ENCODE measurements around the gene PLD1. TPM values are rescaled to one million over a fixed set of nuclear protein-coding genes. Genes with fewer than 3 reads are reported as not detected.
A peak's percentile ranks its signal among the peaks of the same experiment; 100 is the strongest.
"Not testable (repeated sequence)": the region's sequence is repeated elsewhere in the genome, so short reads cannot be mapped to it uniquely, and the experiment has no call there.

Gene PLD1
- total RNA-seq, 1 experiment from 2014 or later, result 6.2 TPM

GRCh38 chr3:171672124-171672523 is 138.2 kb downstream of the PLD1 start:
- DNase-seq (ENCODE audit: low read depth), result no peak

- DNase-seq (ENCODE audit: low read depth), result no peak
These were observed 138.6 kb downstream of the PLD1 start for GRCh38 chr3:171671709-171672108.

GRCh38 chr3:171666516-171666915 is 143.8 kb downstream of the PLD1 start:
- no peak for DNase-seq (ENCODE audit: low read depth)

GRCh38 chr3:171663805-171664204 is 146.5 kb downstream of the PLD1 start:
- DNase-seq (ENCODE audit: low read depth), result no peak

GRCh38 chr3:171661484-171661883 is 148.8 kb downstream of the PLD1 start:
- DNase-seq (ENCODE audit: low read depth), result no peak

GRCh38 chr3:171660188-171660587 is 150.1 kb downstream of the PLD1 start:
- no peak for DNase-seq (ENCODE audit: low read depth)

- DNase-seq (ENCODE audit: low read depth), result no peak
These were observed 151.4 kb downstream of the PLD1 start for GRCh38 chr3:171658841-171659240.

- no peak for DNase-seq (ENCODE audit: low read depth)
These were observed 155.5 kb downstream of the PLD1 start for GRCh38 chr3:171654809-171655208.

- no peak for DNase-seq (ENCODE audit: low read depth)
These were observed 156.0 kb downstream of the PLD1 start for GRCh38 chr3:171654326-171654725.

GRCh38 chr3:171653701-171654100 is 156.6 kb downstream of the PLD1 start:
- no peak for DNase-seq (ENCODE audit: low read depth)

- no peak for DNase-seq (ENCODE audit: low read depth)
These were observed 157.4 kb downstream of the PLD1 start for GRCh38 chr3:171652932-171653331.

GRCh38 chr3:171649911-171650592 is 160.2 kb downstream of the PLD1 start:
- DNase-seq (ENCODE audit: low read depth), result no peak

- no peak for DNase-seq (ENCODE audit: low read depth)
These were observed 161.0 kb downstream of the PLD1 start for GRCh38 chr3:171649267-171649666.

- no peak for DNase-seq (ENCODE audit: low read depth)
These were observed 162.2 kb downstream of the PLD1 start for GRCh38 chr3:171648069-171648468.

- peak; percentile 66 for DNase-seq (ENCODE audit: low read depth)
These were observed 163.7 kb downstream of the PLD1 start for GRCh38 chr3:171646357-171647133.

GRCh38 chr3:171644681-171645080 is 165.6 kb downstream of the PLD1 start:
- no peak for DNase-seq (ENCODE audit: low read depth)

GRCh38 chr3:171643681-171644080 is 166.6 kb downstream of the PLD1 start:
- no peak for DNase-seq (ENCODE audit: low read depth)

GRCh38 chr3:171643033-171643432 is 167.2 kb downstream of the PLD1 start:
- DNase-seq (ENCODE audit: low read depth), result no peak

GRCh38 chr3:171640520-171641412 is 169.5 kb downstream of the PLD1 start:
- peak; percentile 73 for DNase-seq (ENCODE audit: low read depth)

GRCh38 chr3:171636666-171637065 is 173.6 kb downstream of the PLD1 start:
- no peak for DNase-seq (ENCODE audit: low read depth)

- DNase-seq (ENCODE audit: low read depth), result no peak
These were observed 177.5 kb downstream of the PLD1 start for GRCh38 chr3:171632766-171633165.

- not testable (repeated sequence) for DNase-seq (ENCODE audit: low read depth)
These were observed 183.5 kb downstream of the PLD1 start for GRCh38 chr3:171626799-171627198.
